ENCODE measurements around the gene BCDIN3D. TPM values are rescaled to one million over a fixed set of nuclear protein-coding genes. Genes with fewer than 3 reads are reported as not detected.
A peak's percentile ranks its signal among the peaks of the same experiment; 100 is the strongest.

The BCDIN3D gene
- total RNA-seq, 1 donor from 2014 or later = 5.3 TPM

DNA sequence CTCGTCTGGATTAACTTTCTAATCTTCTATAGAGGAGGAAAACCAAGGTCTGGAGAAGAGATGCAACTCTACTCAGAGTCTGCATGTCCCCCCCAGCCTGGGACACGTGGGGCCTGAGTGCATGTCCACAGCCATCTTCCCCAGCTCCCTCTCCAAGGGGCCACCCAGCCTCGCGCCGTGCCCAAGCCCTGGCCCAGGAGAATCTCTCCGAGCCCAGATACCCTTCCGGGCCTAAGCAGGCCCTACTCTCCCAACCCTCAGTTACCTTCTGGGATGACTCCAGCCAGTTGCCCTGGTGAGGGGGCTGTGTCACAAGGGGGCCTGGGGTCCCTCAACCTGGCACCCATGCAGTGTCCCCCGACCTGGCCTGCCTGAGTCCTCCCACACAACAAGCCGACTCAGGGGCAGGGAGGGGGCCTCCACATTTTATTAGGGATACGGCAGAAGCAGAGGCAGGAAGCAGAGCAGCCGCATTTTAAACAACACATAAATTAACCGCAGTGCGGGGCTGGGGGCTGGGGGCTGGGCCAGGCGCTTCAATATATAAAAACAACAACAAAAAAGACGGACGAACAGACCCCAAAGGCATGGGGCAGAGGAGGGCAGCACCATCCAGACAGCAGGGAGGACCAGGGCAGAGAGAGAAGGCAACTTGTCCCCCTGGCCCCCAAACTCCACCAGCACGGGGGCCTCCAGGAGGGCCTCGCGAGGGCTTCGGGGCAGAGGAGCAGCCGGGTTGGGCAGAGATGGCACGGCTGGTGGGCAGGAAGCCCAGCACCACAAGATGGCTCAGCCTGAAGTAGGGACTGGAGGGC, 52.0 kb downstream of the BCDIN3D start:
- no peaks in the 10 kb centered on the region for H3K4me1 Mint-ChIP-seq (ENCODE audit: unreplicated experiment)
- peak overlapping the region; percentile 28 for H3K27ac Mint-ChIP-seq (ENCODE audit: unreplicated experiment)
- peaks cover 5% of the 10 kb centered on the region for H3K9me3 Mint-ChIP-seq (ENCODE audit: unreplicated experiment)
- DNase-seq (ENCODE audit: extremely low spot score, unreplicated experiment) = no peak
- peaks cover 10% of the 10 kb centered on the region for H3K36me3 Mint-ChIP-seq (ENCODE audit: unreplicated experiment)
- TF ChIP-seq, protein P1, sequence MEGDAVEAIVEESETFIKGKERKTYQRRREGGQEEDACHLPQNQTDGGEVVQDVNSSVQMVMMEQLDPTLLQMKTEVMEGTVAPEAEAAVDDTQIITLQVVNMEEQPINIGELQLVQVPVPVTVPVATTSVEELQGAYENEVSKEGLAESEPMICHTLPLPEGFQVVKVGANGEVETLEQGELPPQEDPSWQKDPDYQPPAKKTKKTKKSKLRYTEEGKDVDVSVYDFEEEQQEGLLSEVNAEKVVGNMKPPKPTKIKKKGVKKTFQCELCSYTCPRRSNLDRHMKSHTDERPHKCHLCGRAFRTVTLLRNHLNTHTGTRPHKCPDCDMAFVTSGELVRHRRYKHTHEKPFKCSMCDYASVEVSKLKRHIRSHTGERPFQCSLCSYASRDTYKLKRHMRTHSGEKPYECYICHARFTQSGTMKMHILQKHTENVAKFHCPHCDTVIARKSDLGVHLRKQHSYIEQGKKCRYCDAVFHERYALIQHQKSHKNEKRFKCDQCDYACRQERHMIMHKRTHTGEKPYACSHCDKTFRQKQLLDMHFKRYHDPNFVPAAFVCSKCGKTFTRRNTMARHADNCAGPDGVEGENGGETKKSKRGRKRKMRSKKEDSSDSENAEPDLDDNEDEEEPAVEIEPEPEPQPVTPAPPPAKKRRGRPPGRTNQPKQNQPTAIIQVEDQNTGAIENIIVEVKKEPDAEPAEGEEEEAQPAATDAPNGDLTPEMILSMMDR (IDR thresholded peaks at IDR 0.05) = no peak
- no peaks in the 10 kb centered on the region for H3K27me3 Mint-ChIP-seq (ENCODE audit: unreplicated experiment)
- no peak overlapping the region for H3K4me3 Mint-ChIP-seq (ENCODE audit: unreplicated experiment)

DNA sequence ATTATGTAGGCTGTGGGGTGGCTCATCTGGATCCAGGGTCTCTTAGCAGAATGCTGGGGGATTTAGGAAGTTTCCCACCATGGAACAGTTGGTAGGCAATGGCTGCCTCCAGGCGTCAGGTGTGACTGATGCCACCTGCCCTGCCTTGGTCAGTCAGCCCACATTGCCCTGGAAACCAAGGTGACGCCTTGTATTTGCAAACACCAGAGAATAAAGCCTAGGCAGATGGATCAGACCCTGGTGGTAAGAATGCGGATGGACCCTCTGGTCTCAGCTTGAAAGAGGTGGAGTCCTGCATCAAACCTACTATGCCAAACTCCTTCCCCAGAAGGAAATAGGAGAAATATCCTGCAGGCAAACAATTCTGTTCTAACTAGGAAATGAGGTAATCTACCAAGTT, 52.9 kb downstream of the BCDIN3D start:
- H3K36me3 Mint-ChIP-seq (ENCODE audit: unreplicated experiment) = peaks cover 8% of the 10 kb centered on the region
- H3K9me3 Mint-ChIP-seq (ENCODE audit: unreplicated experiment) = peaks cover 5% of the 10 kb centered on the region
- TF ChIP-seq, protein P1 (IDR thresholded peaks at IDR 0.05) = no peak
- H3K4me1 Mint-ChIP-seq (ENCODE audit: unreplicated experiment) = peaks cover 3% of the 10 kb centered on the region
- no peaks in the 10 kb centered on the region for H3K27me3 Mint-ChIP-seq (ENCODE audit: unreplicated experiment)
- no peak for DNase-seq (ENCODE audit: extremely low spot score, unreplicated experiment)
- no peak overlapping the region for H3K4me3 Mint-ChIP-seq (ENCODE audit: unreplicated experiment)
- H3K27ac Mint-ChIP-seq (ENCODE audit: unreplicated experiment) = no peak overlapping the region

DNA sequence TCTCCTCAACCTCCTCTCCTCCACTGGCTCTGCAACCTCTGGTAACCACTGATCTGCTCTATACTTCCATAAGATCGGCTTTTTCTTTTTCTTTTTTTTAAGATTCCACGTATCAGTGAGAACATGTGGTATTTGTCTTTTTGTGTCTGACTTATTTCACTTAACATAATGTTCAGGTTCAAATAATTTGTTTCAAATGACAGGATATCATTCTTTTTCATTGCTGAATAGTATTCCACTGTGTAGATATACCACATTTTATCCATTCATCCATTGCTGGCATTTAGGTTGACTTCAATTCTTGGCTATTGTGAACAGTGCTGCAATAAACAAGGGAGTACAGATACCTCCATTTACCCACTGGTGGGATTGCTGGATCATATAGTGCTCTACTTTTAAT, 55.2 kb downstream of the BCDIN3D start:
- Mint-ChIP-seq H3K4me1 (ENCODE audit: unreplicated experiment) (peaks cover 16% of the 10 kb centered on the region), H3K27ac (ENCODE audit: unreplicated experiment) (no peak overlapping the region), H3K9me3 (ENCODE audit: unreplicated experiment) (peaks cover 5% of the 10 kb centered on the region), H3K36me3 (ENCODE audit: unreplicated experiment) (peaks cover 8% of the 10 kb centered on the region), H3K27me3 (ENCODE audit: unreplicated experiment) (no peaks in the 10 kb centered on the region), H3K4me3 (ENCODE audit: unreplicated experiment) (no peak overlapping the region)
- no peak for DNase-seq (ENCODE audit: extremely low spot score, unreplicated experiment)
- TF ChIP-seq, protein P1 (IDR thresholded peaks at IDR 0.05) = no peak

Other genes starting within 250 kb of the BCDIN3D start
- 0.30 and 0.50 TPM in 2 replicates for gene FAM186B, start 237.5 kb downstream of the BCDIN3D start, total RNA-seq
- gene PRPF40B, start 219.5 kb downstream of the BCDIN3D start, total RNA-seq = 25.6 and 28.9 TPM in 2 replicates
- 37.4 and 37.7 TPM in 2 replicates for gene FMNL3, start 135.7 kb downstream of the BCDIN3D start, total RNA-seq
- gene TMBIM6, start 101.5 kb downstream of the BCDIN3D start, total RNA-seq = 385 TPM in 2 replicates
- 39.1 and 42.4 TPM in 2 replicates for gene NCKAP5L, start 14.7 kb downstream of the BCDIN3D start, total RNA-seq
- gene FAIM2, start 60.8 kb upstream of the BCDIN3D start, total RNA-seq = 1.4 and 1.5 TPM in 2 replicates
- gene AQP2, start 107.6 kb upstream of the BCDIN3D start, total RNA-seq = not detected in 2 replicates
- 0.24 and 0.46 TPM in 2 replicates for gene AQP5, start 118.8 kb upstream of the BCDIN3D start, total RNA-seq
- gene AQP6, start 129.8 kb upstream of the BCDIN3D start, total RNA-seq = not detected in 2 replicates
- 25.9 and 28.3 TPM in 2 replicates for gene RACGAP1, start 182.4 kb upstream of the BCDIN3D start, total RNA-seq
- gene ASIC1, start 214.5 kb upstream of the BCDIN3D start, total RNA-seq = 2.1 and 3.0 TPM in 2 replicates
- gene SMARCD1, start 242.2 kb upstream of the BCDIN3D start, total RNA-seq = 61.4 and 66.7 TPM in 2 replicates